Sigmoid colon (tissue), 7 donors: ENCODE measurements around the gene ZFYVE9. TPM values are rescaled to one million over a fixed set of nuclear protein-coding genes. Genes with fewer than 3 reads are reported as not detected.

ENCODE experiments used
- DNase-seq: peaks from one replicate; pipeline ENCODE4 v3.0.0-alpha.2; 2019
- H3K27ac ChIP-seq, 4 donors: fragments of 200-600 bp; sonication (generic); one replicate each; pipeline ENCODE4 v1.5.1; 2016 to 2019; ENCODE audit warnings: mild to moderate bottlenecking in 1 of 4
- H3K27me3 ChIP-seq, 3 donors: fragments of 200-600 bp; sonication (generic); one replicate each; pipeline ENCODE4 v1.5.1; 2019; ENCODE audit warnings: mild to moderate bottlenecking in 1 of 3
- H3K36me3 ChIP-seq, 4 donors: fragments of 200-600 bp; sonication (generic); one replicate each; pipeline ENCODE4 v1.5.1; 2016 to 2019
- H3K4me1 ChIP-seq, 4 donors: fragments of 200-600 bp; sonication (generic); one replicate each; pipeline ENCODE4 v1.5.1; 2017 to 2019
- H3K4me3 ChIP-seq, 4 donors: fragments of 200-600 bp; sonication (generic); one replicate each; pipeline ENCODE4 v1.5.1; 2017 to 2019; ENCODE audit warnings: mild to moderate bottlenecking in 2 of 4, moderate library complexity in 1 of 4
- H3K9me3 ChIP-seq, 4 donors: fragments of 200-600 bp in 3 of 4; sonication (generic) in 3 of 4; one replicate each; pipeline versions ENCODE4 v1.5.1 to v1.6.1; 2013 to 2019
- CTCF ChIP-seq, 4 experiments: fragments of 450-650 bp in 3 of 4; fragments of 200-600 bp in 1 of 4; IDR thresholded peaks; one replicate each; pipeline ENCODE4 v1.5.1; 2016 to 2019; ENCODE audit warnings: antibody characterized with exemption in 4 of 4, mild to moderate bottlenecking in 3 of 4, moderate library complexity in 2 of 4
- EP300 ChIP-seq, 4 donors: sonication (generic); formaldehyde crosslinking; IDR thresholded peaks; one replicate each; pipeline ENCODE4 v1.6.1; 2017; ENCODE audit warnings: antibody characterized with exemption in 4 of 4
- POLR2A ChIP-seq, 2 donors: fragments of 450-650 bp; IDR thresholded peaks; one replicate each; pipeline ENCODE4 v1.6.1; 2016; ENCODE audit warnings: antibody characterized with exemption in 2 of 2, mild to moderate bottlenecking in 2 of 2, moderate library complexity in 2 of 2
- POLR2AphosphoS5 ChIP-seq, 4 donors: sonication (generic); formaldehyde crosslinking; IDR thresholded peaks; one replicate each; pipeline ENCODE4 v1.6.1; 2017; ENCODE audit warnings: antibody characterized with exemption in 4 of 4
- WGBS, 2 donors: extraction: QIAGEN DNeasy Blood & Tissue Kit; methylation state at CpG; one replicate each; pipeline ENCODE4 v1.1.7; 2013; 5-methylcytosine and 5-hydroxymethylcytosine counted together
- intact Hi-C: fragments of 100-400 bp; cut with DNase I; formaldehyde crosslinking; loops from one replicate; pipeline ENCODE4 v1.15.1; 2023
- polyA plus RNA-seq, 3 donors: library from polyadenylated mRNA; stranded (reverse); fragments of 200-250 nt; gene quantifications; one replicate each; pipeline ENCODE4 v1.2.3, GENCODE V29; 2013
- total RNA-seq, 4 donors: library from RNA; depleted of rRNA; stranded (reverse); fragments of >200 nt; gene quantifications; one replicate each; pipeline ENCODE4 v1.1.0, GENCODE V29; 2016
- donor health status: healthy with polysubstance abuse.
- donor health status: Bipolar disorder and iron deficiency.
- donor health status: healthy.

The ZFYVE9 gene
- total and polyA plus RNA-seq, 7 donors = 4.7 to 36.3 (median 25.9) TPM

GRCh38 chr1:52182874-52183400 lies 41.0 kb downstream of the ZFYVE9 start:
- intact Hi-C loops = no loop called here
- Histone ChIP-seq H3K27ac (no peak overlapping the region), H3K4me1 (peaks cover 0 to 4% (median 0%) of the 10 kb centered on the region in 4 donors), H3K9me3 (no peaks in the 10 kb centered on the region), H3K27me3 (no peaks in the 10 kb centered on the region), H3K4me3 (no peak overlapping the region), H3K36me3 (no peaks in the 10 kb centered on the region)
- no peak for TF ChIP-seq POLR2A (IDR thresholded peaks at IDR 0.05)
- TF ChIP-seq POLR2AphosphoS5 (IDR thresholded peaks at IDR 0.05) = no peak
- TF ChIP-seq EP300 (IDR thresholded peaks at IDR 0.05) = no peak
- no peak for TF ChIP-seq CTCF (IDR thresholded peaks at IDR 0.05)
- DNase-seq = no peak
- 16 to 65% methylated on average over 3 of the region's 3 CpGs for WGBS, 2 donors

GRCh38 chr1:52186449-52186848 lies 44.6 kb downstream of the ZFYVE9 start:
- no peak for DNase-seq
- peaks cover 0 to 28% (median 8%) of the 10 kb centered on the region in 4 donors for H3K4me1 ChIP-seq
- 83 to 91% methylated on average over 2 of the region's 2 CpGs for WGBS, 2 donors
- H3K36me3 ChIP-seq = no peaks in the 10 kb centered on the region
- H3K27ac ChIP-seq = no peak overlapping the region
- intact Hi-C loops = no loop called here
- no peak overlapping the region for H3K4me3 ChIP-seq
- no peaks in the 10 kb centered on the region for H3K27me3 ChIP-seq
- TF ChIP-seq EP300 (IDR thresholded peaks at IDR 0.05) (no peak), CTCF (IDR thresholded peaks at IDR 0.05) (no peak), POLR2A (IDR thresholded peaks at IDR 0.05) (no peak), POLR2AphosphoS5 (IDR thresholded peaks at IDR 0.05) (no peak)
- H3K9me3 ChIP-seq = no peaks in the 10 kb centered on the region

- no peak for TF ChIP-seq EP300 (IDR thresholded peaks at IDR 0.05)
- no peak for TF ChIP-seq POLR2AphosphoS5 (IDR thresholded peaks at IDR 0.05)
- no peak for TF ChIP-seq CTCF (IDR thresholded peaks at IDR 0.05)
- TF ChIP-seq POLR2A (IDR thresholded peaks at IDR 0.05) = no peak
- Histone ChIP-seq H3K27ac (no peak overlapping the region), H3K36me3 (no peaks in the 10 kb centered on the region), H3K4me1 (peaks cover 0 to 32% (median 10%) of the 10 kb centered on the region in 4 donors), H3K4me3 (no peak overlapping the region), H3K27me3 (no peaks in the 10 kb centered on the region), H3K9me3 (no peaks in the 10 kb centered on the region)
- no peak for DNase-seq
- WGBS, 2 donors = 83 to 90% methylated on average over 5 of the region's 5 CpGs
- intact Hi-C loops = no loop called here
Measured at GRCh38 chr1:52189898-52190480, 48.1 kb downstream of the ZFYVE9 start.

- no peaks in the 10 kb centered on the region for H3K27me3 ChIP-seq
- intact Hi-C loops = no loop called here
- H3K4me3 ChIP-seq = no peak overlapping the region
- no peak for DNase-seq
- peaks cover 0 to 32% (median 10%) of the 10 kb centered on the region in 4 donors for H3K4me1 ChIP-seq
- H3K9me3 ChIP-seq = no peaks in the 10 kb centered on the region
- WGBS, 2 donors = 84 to 86% methylated on average over 4 of the region's 4 CpGs
- H3K36me3 ChIP-seq = no peaks in the 10 kb centered on the region
- TF ChIP-seq EP300 (IDR thresholded peaks at IDR 0.05) = no peak
- no peak for TF ChIP-seq POLR2A (IDR thresholded peaks at IDR 0.05)
- no peak for TF ChIP-seq CTCF (IDR thresholded peaks at IDR 0.05)
- no peak for TF ChIP-seq POLR2AphosphoS5 (IDR thresholded peaks at IDR 0.05)
- no peak overlapping the region for H3K27ac ChIP-seq
Measured at GRCh38 chr1:52190500-52191252, 48.8 kb downstream of the ZFYVE9 start.
